K562 (cell line): ENCODE measurements around the gene MOXD1. TPM values are rescaled to one million over a fixed set of nuclear protein-coding genes. Genes with fewer than 3 reads are reported as not detected.

ENCODE experiments used
- ATAC-seq: fragments of 200-7000 bp; cut with Tn5 transposase; 3 replicates; pipeline ENCODE4 v1.9.1; 2020; ENCODE audit warnings: moderate library complexity
- BruUV-seq: library from RNA; stranded (reverse); fragments of 400-500 nt; replicated peaks from 2 replicates; lab custom pipeline; 2021; lab: Mats Ljungman, UMichigan
- CTCF ChIA-PET: fragments of 300-600 bp; formaldehyde crosslinking; extraction: SDS; loops from one replicate; lab custom pipeline; 2021; ENCODE audit warnings: low intra/inter-chr PET ratio; lab: Yijun Ruan, JAX
- POLR2A ChIA-PET: fragments of 300-600, 350-650 bp; sonication (Branson Sonifier 250); formaldehyde crosslinking; extraction: SDS; loops from one replicate; lab custom pipeline; 2021; ENCODE audit warnings: antibody characterized with exemption, inconsistent platforms; lab: Yijun Ruan, JAX
- DNase-seq, 4 experiments: peaks; one replicate each; pipeline versions ENCODE4 v3.0.0 to v3.0.0-alpha.2; 2011 to 2018; ENCODE audit warnings: low spot score in 3 of 4, mixed read lengths in 3 of 4; ENCODE audit errors: extremely low read depth in 1 of 4
- FAIRE-seq: peaks from 2 replicates; lab custom pipeline; 2011; peaks lifted over from hg19 to GRCh38; lab: Jason Lieb, UNC
- H2AFZ ChIP-seq: 2 replicates; pipeline ENCODE4 v1.6.0; 2011; ENCODE audit warnings: low read depth, low read length, control low read depth, inconsistent platforms
- H3K27ac ChIP-seq: fragments of 200-600 bp; 3 replicates; pipeline ENCODE4 v1.8.0; 2011; ENCODE audit warnings: low read depth, mild to moderate bottlenecking, control low read depth, inconsistent platforms, low read length, moderate library complexity, mixed read lengths; ENCODE audit errors: extremely low read depth
- H3K27me3 ChIP-seq, 2 experiments: fragments of 300-600 bp in 1 of 2; 2 replicates in 1 of 2; 3 replicates in 1 of 2; pipeline versions ENCODE4 v1.6.0 to v1.8.0; 2011; ENCODE audit warnings: inconsistent platforms in 2 of 2, low read length in 2 of 2, mild to moderate bottlenecking in 1 of 2, mixed read lengths in 1 of 2, moderate library complexity in 1 of 2; ENCODE audit not compliant: control insufficient read depth in 2 of 2, insufficient read depth in 2 of 2
- H3K36me3 ChIP-seq: fragments of 300-600 bp; 3 replicates; pipeline ENCODE4 v1.8.0; 2011; ENCODE audit warnings: mild to moderate bottlenecking, low read length, inconsistent platforms; ENCODE audit not compliant: control insufficient read depth, insufficient read depth
- H3K4me1 ChIP-seq, 2 experiments: fragments of 200-600 bp in 1 of 2; replicated peaks in 1 of 2; 2 replicates in 1 of 2; 3 replicates in 1 of 2; pipeline versions ENCODE4 v1.5.1 to v1.8.0; 2011; ENCODE audit warnings: inconsistent platforms in 2 of 2, low read length in 2 of 2, mild to moderate bottlenecking in 1 of 2, mixed read lengths in 1 of 2, moderate library complexity in 1 of 2; ENCODE audit not compliant: control insufficient read depth in 2 of 2, insufficient read depth in 2 of 2
- H3K4me2 ChIP-seq: 2 replicates; pipeline ENCODE4 v1.6.1; 2011; ENCODE audit warnings: low read length, control low read depth, inconsistent platforms, mixed read lengths; ENCODE audit not compliant: insufficient read depth
- H3K4me3 ChIP-seq: fragments of 200-600 bp; sonication (generic), shearing (Covaris generic); 2 replicates; pipeline ENCODE4 v1.5.1; 2016; ENCODE audit warnings: control low read depth, inconsistent platforms
- H3K79me2 ChIP-seq: fragments of 200-600 bp; 3 replicates; pipeline ENCODE4 v1.8.0; 2011; ENCODE audit warnings: low read length, inconsistent platforms; ENCODE audit not compliant: control insufficient read depth, insufficient read depth
- H3K9ac ChIP-seq, 2 experiments: 2 replicates each; pipeline versions ENCODE4 v1.6.0 to v1.6.1; 2011; ENCODE audit warnings: low read depth in 2 of 2, low read length in 2 of 2, control low read depth in 1 of 2, inconsistent platforms in 1 of 2, mild to moderate bottlenecking in 1 of 2, mixed read lengths in 1 of 2; ENCODE audit not compliant: insufficient read depth in 1 of 2
- H3K9me1 ChIP-seq: one replicate; pipeline ENCODE4 v1.6.0; 2011; ENCODE audit warnings: inconsistent platforms, mild to moderate bottlenecking, low read length, moderate library complexity; ENCODE audit not compliant: control insufficient read depth, insufficient read depth
- H3K9me3 ChIP-seq: replicated peaks from 2 replicates; pipeline ENCODE4 v1.5.1; 2011; ENCODE audit warnings: low read depth, low read length, inconsistent platforms; ENCODE audit not compliant: control insufficient read depth, insufficient read depth
- H4K20me1 ChIP-seq: replicated peaks from 2 replicates; pipeline ENCODE4 v1.6.1; 2011; ENCODE audit warnings: low read length, inconsistent platforms, mixed read lengths; ENCODE audit not compliant: control insufficient read depth, insufficient read depth
- CREB3L1 ChIP-seq: fragments of 450-650 bp; IDR thresholded peaks from 2 replicates; pipeline ENCODE4 v1.6.1; 2014; ENCODE audit warnings: low read depth, mild to moderate bottlenecking, moderate library complexity, borderline replicate concordance
- FOSL1 ChIP-seq: fragments of 200-800 bp; sonication (Bioruptor generic); conservative IDR thresholded peaks from 2 replicates; pipeline ENCODE4 v1.6.1; 2016; ENCODE audit warnings: missing genetic modification characterization, missing compliant biosample characterization
- FUS ChIP-seq: fragments of 200-400 bp; formaldehyde crosslinking; optimal IDR thresholded peaks from 2 replicates; pipeline ENCODE3; 2017; ENCODE audit warnings: low read depth, low read length
- L3MBTL2 ChIP-seq: fragments of 450-650 bp; IDR thresholded peaks from 2 replicates; pipeline ENCODE4 v1.6.1; 2016; ENCODE audit warnings: mild to moderate bottlenecking, moderate library complexity
- TFAP4 ChIP-seq: sonication (generic); formaldehyde crosslinking; IDR thresholded peaks from 2 replicates; pipeline ENCODE4 v1.8.0; 2022; ENCODE audit warnings: missing genetic modification reagents, mild to moderate bottlenecking, moderate library complexity, borderline replicate concordance
- ZNF592 ChIP-seq: fragments of 450-650 bp; IDR thresholded peaks from 2 replicates; pipeline ENCODE4 v1.6.1; 2017; ENCODE audit warnings: antibody characterized with exemption, mild to moderate bottlenecking
- ZNF609 ChIP-seq: sonication (generic); formaldehyde crosslinking; IDR thresholded peaks from 2 replicates; pipeline ENCODE4 v1.8.1; 2023; ENCODE audit warnings: missing genetic modification reagents, mild to moderate bottlenecking, borderline replicate concordance
- WGBS: fragments of 100-300 bp; shearing (Covaris generic); methylation state at CpG from one replicate; pipeline ENCODE4 v1.1.6; 2016; ENCODE audit warnings: low coverage, mixed read lengths; ENCODE audit not compliant: insufficient coverage; ENCODE audit errors: missing lambda C conversion rate; 5-methylcytosine and 5-hydroxymethylcytosine counted together
- in situ Hi-C: fragments of 300-500 bp; cut with MboI; formaldehyde crosslinking; loops from 4 replicates; pipeline ENCODE4 v1.15.0; 2018; ENCODE audit warnings: inconsistent platforms, mixed read lengths
- intact Hi-C: fragments of 100-400 bp; cut with micrococcal nuclease; formaldehyde crosslinking; loops from 2 replicates; pipeline ENCODE4 v1.14.2; 2022
- polyA plus RNA-seq, 8 experiments: library from polyadenylated mRNA; depleted of rRNA in 4 of 8; stranded (reverse) in 5 of 8; unstranded in 3 of 8; fragments of >200 nt; fragmentation: Nextera tagmentation in 2 of 8; fragmentation: Illumina TruSeq in 1 of 8; extraction: Ambion mirVana in 2 of 8; extraction: Trizol in 1 of 8; gene quantifications; 2 replicates each; pipeline versions ENCODE4 v1.2.1 to v1.2.3, GENCODE V29; 2011 to 2014; ENCODE audit warnings: inconsistent platforms in 1 of 8, missing spikeins in 1 of 8
- total RNA-seq, 7 experiments: library from RNA; depleted of rRNA in 6 of 7; stranded (reverse); fragments of >200 nt in 6 of 7; fragmentation: Illumina TruSeq in 2 of 7; extraction: Trizol in 2 of 7; gene quantifications; 2 replicates each; pipeline versions ENCODE4 v1.2.1 to v1.2.3, GENCODE V29; 2011 to 2021; ENCODE audit warnings: low replicate concordance in 1 of 7

The MOXD1 gene
- total and polyA plus RNA-seq, 9 of the 15 experiments (the other 6 are each of a cell fraction or from before 2014, with no cell fraction given) = not detected

GRCh38 chr6:132361101-132361500 is 40.2 kb downstream of the MOXD1 start:
- no peak overlapping the region for H2AFZ ChIP-seq
- H3K36me3 ChIP-seq = no peaks in the 10 kb centered on the region
- ChIA-PET POLR2A (no interaction called here), CTCF (no interaction called here)
- H3K27ac ChIP-seq = no peak overlapping the region
- intact Hi-C loops (no loop called here), in situ Hi-C loops (no loop called here)
- H3K9me1 ChIP-seq = no peaks in the 10 kb centered on the region
- H3K79me2 ChIP-seq = no peaks in the 10 kb centered on the region
- H3K9me3 ChIP-seq = no peaks in the 10 kb centered on the region
- H3K4me2 ChIP-seq = no peak overlapping the region
- ATAC-seq (no peak), FAIRE-seq (no peak), DNase-seq (no peak)
- no TSS peak for BruUV-seq
- H3K27me3 ChIP-seq = no peaks in the 10 kb centered on the region
- 0% methylated on average over 1 of the region's 1 CpG for WGBS
- no peak overlapping the region for H3K4me3 ChIP-seq
- H3K9ac ChIP-seq = no peak overlapping the region
- H3K4me1 ChIP-seq = no peaks in the 10 kb centered on the region
- no peaks in the 10 kb centered on the region for H4K20me1 ChIP-seq
- TF ChIP-seq L3MBTL2 (no peak), ZNF592 (no peak), FOSL1 (tag) (no peak), TFAP4 (no peak), CREB3L1 (no peak), FUS (no peak), ZNF609 (CRISPR knock-in tag) (no peak)
